ENCODE measurements around the gene MACROD2. TPM values are rescaled to one million over a fixed set of nuclear protein-coding genes. Genes with fewer than 3 reads are reported as not detected.
A peak's percentile ranks its signal among the peaks of the same experiment; 100 is the strongest.
"Not testable (repeated sequence)": the region's sequence is repeated elsewhere in the genome, so short reads cannot be mapped to it uniquely, and the experiment has no call there.

MACROD2 gene
- total RNA-seq, 1 experiment from 2014 or later = 0.86 TPM

GRCh38 chr20:15806105-15806504 lies 1810.8 kb downstream of the MACROD2 start:
- no peak for DNase-seq (ENCODE audit: low read depth)

- no peak for DNase-seq (ENCODE audit: low read depth)
Measured at GRCh38 chr20:15807271-15807670, 1812.0 kb downstream of the MACROD2 start.

GRCh38 chr20:15807771-15808170 lies 1812.5 kb downstream of the MACROD2 start:
- DNase-seq (ENCODE audit: low read depth) = not testable (repeated sequence)

GRCh38 chr20:15811951-15812350 lies 1816.6 kb downstream of the MACROD2 start:
- no peak for DNase-seq (ENCODE audit: low read depth)

- no peak for DNase-seq (ENCODE audit: low read depth)
Measured at GRCh38 chr20:15812696-15813095, 1817.4 kb downstream of the MACROD2 start.

GRCh38 chr20:15814360-15814759 lies 1819.0 kb downstream of the MACROD2 start:
- no peak for DNase-seq (ENCODE audit: low read depth)

- no peak for DNase-seq (ENCODE audit: low read depth)
Measured at GRCh38 chr20:15814911-15815310, 1819.6 kb downstream of the MACROD2 start.

GRCh38 chr20:15817351-15817750 lies 1822.0 kb downstream of the MACROD2 start:
- no peak for DNase-seq (ENCODE audit: low read depth)

- DNase-seq (ENCODE audit: low read depth) = no peak
Measured at GRCh38 chr20:15818651-15819071, 1823.3 kb downstream of the MACROD2 start.

- no peak for DNase-seq (ENCODE audit: low read depth)
Measured at GRCh38 chr20:15823718-15824117, 1828.4 kb downstream of the MACROD2 start.

- no peak for DNase-seq (ENCODE audit: low read depth)
Measured at GRCh38 chr20:15827628-15828027, 1832.3 kb downstream of the MACROD2 start.

- no peak for DNase-seq (ENCODE audit: low read depth)
Measured at GRCh38 chr20:15831201-15831600, 1835.9 kb downstream of the MACROD2 start.

GRCh38 chr20:15832512-15832911 lies 1837.2 kb downstream of the MACROD2 start:
- DNase-seq (ENCODE audit: low read depth) = no peak

GRCh38 chr20:15834857-15835256 lies 1839.5 kb downstream of the MACROD2 start:
- DNase-seq (ENCODE audit: low read depth) = no peak

GRCh38 chr20:15835811-15836210 lies 1840.5 kb downstream of the MACROD2 start:
- DNase-seq (ENCODE audit: low read depth) = no peak

GRCh38 chr20:15836634-15837033 lies 1841.3 kb downstream of the MACROD2 start:
- DNase-seq (ENCODE audit: low read depth) = peak; percentile 2

- DNase-seq (ENCODE audit: low read depth) = no peak
Measured at GRCh38 chr20:15837563-15837962, 1842.2 kb downstream of the MACROD2 start.

GRCh38 chr20:15838466-15838865 lies 1843.2 kb downstream of the MACROD2 start:
- DNase-seq (ENCODE audit: low read depth) = no peak

- DNase-seq (ENCODE audit: low read depth) = no peak
Measured at GRCh38 chr20:15840636-15841301, 1845.5 kb downstream of the MACROD2 start.

GRCh38 chr20:15842872-15843271 lies 1847.6 kb downstream of the MACROD2 start:
- no peak for DNase-seq (ENCODE audit: low read depth)

GRCh38 chr20:15843777-15844176 lies 1848.5 kb downstream of the MACROD2 start:
- no peak for DNase-seq (ENCODE audit: low read depth)

GRCh38 chr20:15847196-15847784 lies 1852.0 kb downstream of the MACROD2 start:
- DNase-seq (ENCODE audit: low read depth) = no peak

GRCh38 chr20:15848126-15848525 lies 1852.8 kb downstream of the MACROD2 start:
- DNase-seq (ENCODE audit: low read depth) = no peak

Measured in Daoy (cell line).